ENCODE measurements around the gene PCBP3. TPM values are rescaled to one million over a fixed set of nuclear protein-coding genes. Genes with fewer than 3 reads are reported as not detected.

Gene PCBP3
- total and polyA plus RNA-seq, 2 of the 8 experiments (the other 6 are each of a cell fraction or from before 2014, with no cell fraction given): 3.5 to 6.3 TPM

GRCh38 chr21:45830720-45831366 lies 187.3 kb downstream of the PCBP3 start (continued):
- no peak for TF ChIP-seq EP300 (IDR thresholded peaks at IDR 0.05; ENCODE audit: borderline replicate concordance in 1 of 2, low read depth in 2 of 2, low read length in 2 of 2)
